H1 (cell line): ENCODE data around the gene CIRBP. TPM values are rescaled to one million over a fixed set of nuclear protein-coding genes. Genes with fewer than 3 reads are reported as not detected.

Experiments
- CTCF ChIA-PET: fragments of 300-600 bp; sonication (Branson Sonifier 250); formaldehyde crosslinking; loops from one replicate; lab custom pipeline; 2021; ENCODE audit not compliant: partially characterized antibody; lab: Charles Lee
- POLR2A ChIA-PET: fragments of 300-600 bp; sonication (Branson Sonifier 250); formaldehyde crosslinking; loops from one replicate; lab custom pipeline; 2021; ENCODE audit warnings: inconsistent platforms; ENCODE audit not compliant: partially characterized antibody; lab: Charles Lee
- DNase-seq, 2 experiments: peaks; one replicate each; pipeline versions ENCODE4 v3.0.0 to v3.0.0-alpha.2; 2010 to 2022; ENCODE audit warnings: low spot score in 2 of 2, low read depth in 1 of 2, mixed read lengths in 1 of 2
- FAIRE-seq: peaks from 2 replicates; lab custom pipeline; 2011; peaks lifted over from hg19 to GRCh38; lab: Jason Lieb, UNC
- H2AFZ ChIP-seq: 2 replicates; pipeline ENCODE4 v1.8.1; 2012; ENCODE audit warnings: low read length, inconsistent platforms
- H2AK5ac ChIP-seq: 2 replicates; pipeline ENCODE4 v1.6.1; 2013; ENCODE audit warnings: low read depth, low read length
- H2BK120ac ChIP-seq: replicated peaks from 2 replicates; pipeline ENCODE3; 2013; ENCODE audit warnings: low read depth, low read length, inconsistent platforms
- H2BK12ac ChIP-seq: 2 replicates; pipeline ENCODE4 v1.6.1; 2013; ENCODE audit warnings: low read depth, low read length
- H2BK15ac ChIP-seq: 2 replicates; pipeline ENCODE4 v1.6.1; 2013; ENCODE audit warnings: low read length
- H2BK20ac ChIP-seq: 2 replicates; pipeline ENCODE4 v1.6.1; 2013; ENCODE audit warnings: low read length
- H2BK5ac ChIP-seq: 2 replicates; pipeline ENCODE4 v1.6.1; 2013; ENCODE audit warnings: low read depth, low read length
- H3K14ac ChIP-seq: 2 replicates; pipeline ENCODE4 v1.6.1; 2013; ENCODE audit warnings: inconsistent platforms; ENCODE audit not compliant: insufficient read length
- H3K18ac ChIP-seq: 2 replicates; pipeline ENCODE4 v1.6.1; 2013; ENCODE audit warnings: low read length; ENCODE audit errors: extremely low read depth
- H3K23ac ChIP-seq: 2 replicates; pipeline ENCODE4 v1.6.1; 2013; ENCODE audit warnings: inconsistent platforms; ENCODE audit not compliant: insufficient read length
- H3K23me2 ChIP-seq: 2 replicates; pipeline ENCODE4 v1.6.1; 2013; ENCODE audit warnings: low read depth, low read length
- H3K27ac ChIP-seq: 2 replicates; pipeline ENCODE4 v1.6.1; 2011; ENCODE audit warnings: low read depth, low read length, inconsistent platforms
- H3K27me3 ChIP-seq, 4 experiments: replicated peaks in 1 of 4; 1 replicate in 1 of 4; 2 replicates in 3 of 4; pipeline versions ENCODE4 v1.6.1 to v1.8.1; 2011 to 2013; ENCODE audit warnings: low read length in 3 of 4, mild to moderate bottlenecking in 3 of 4, inconsistent platforms in 2 of 4, mixed read lengths in 2 of 4, moderate library complexity in 1 of 4; ENCODE audit not compliant: control insufficient read depth in 3 of 4, insufficient read depth in 3 of 4; ENCODE audit errors: extremely low read depth in 1 of 4
- H3K36me3 ChIP-seq, 4 experiments: 2 replicates each; pipeline versions ENCODE4 v1.6.1 to v1.8.1; 2011 to 2013; ENCODE audit warnings: mild to moderate bottlenecking in 4 of 4, low read length in 3 of 4, moderate library complexity in 2 of 4, control low read depth in 1 of 4, inconsistent platforms in 1 of 4; ENCODE audit not compliant: insufficient read depth in 4 of 4, control insufficient read depth in 2 of 4
- H3K4ac ChIP-seq: replicated peaks from 2 replicates; pipeline ENCODE3; 2013; ENCODE audit warnings: low read length, low read depth, mixed read lengths, inconsistent platforms; ENCODE audit not compliant: insufficient read length
- H3K4me1 ChIP-seq, 4 experiments: replicated peaks in 1 of 4; 1 replicate in 1 of 4; 2 replicates in 3 of 4; pipeline versions ENCODE4 v1.6.1 to v1.8.1; 2011 to 2013; ENCODE audit warnings: low read length in 3 of 4, inconsistent platforms in 2 of 4, mixed read lengths in 1 of 4; ENCODE audit not compliant: insufficient read depth in 4 of 4, control insufficient read depth in 3 of 4
- H3K4me2 ChIP-seq, 2 experiments: 2 replicates each; pipeline versions ENCODE4 v1.6.1 to v1.8.1; 2011 to 2013; ENCODE audit warnings: low read depth in 2 of 2, low read length in 2 of 2, control low read depth in 1 of 2, inconsistent platforms in 1 of 2, mild to moderate bottlenecking in 1 of 2; ENCODE audit not compliant: insufficient read depth in 1 of 2
- H3K4me3 ChIP-seq, 4 experiments: fragments of 200-600, 300-600 bp in 1 of 4; sonication (generic), shearing (Covaris generic), sonication (Bioruptor Twin) in 1 of 4; 2 replicates each; pipeline versions ENCODE4 v1.5.1 to v1.8.1; 2011 to 2016; ENCODE audit warnings: low read length in 4 of 4, low read depth in 3 of 4, control low read depth in 2 of 4, inconsistent platforms in 2 of 4, mild to moderate bottlenecking in 2 of 4, mixed read lengths in 1 of 4, moderate library complexity in 1 of 4; ENCODE audit not compliant: insufficient read depth in 2 of 4; ENCODE audit errors: extremely low read depth in 1 of 4
- H3K56ac ChIP-seq: replicated peaks from 2 replicates; pipeline ENCODE3; 2013; ENCODE audit warnings: low read depth, mild to moderate bottlenecking, mixed read lengths, low read length, inconsistent platforms; ENCODE audit not compliant: insufficient read length
- H3K79me1 ChIP-seq: 2 replicates; pipeline ENCODE4 v1.6.1; 2013; ENCODE audit warnings: low read depth, low read length, control low read depth
- H3K79me2 ChIP-seq, 2 experiments: 2 replicates each; pipeline versions ENCODE4 v1.6.1 to v1.8.1; 2012 to 2013; ENCODE audit warnings: low read length in 2 of 2, mild to moderate bottlenecking in 2 of 2, inconsistent platforms in 1 of 2; ENCODE audit not compliant: insufficient read depth in 2 of 2, control insufficient read depth in 1 of 2
- H3K9ac ChIP-seq, 4 experiments: replicated peaks in 1 of 4; 1 replicate in 1 of 4; 2 replicates in 3 of 4; pipeline versions ENCODE4 v1.6.1 to v1.8.1; 2011 to 2013; ENCODE audit warnings: low read depth in 3 of 4, low read length in 3 of 4, control low read depth in 2 of 4, mild to moderate bottlenecking in 2 of 4, moderate library complexity in 2 of 4, inconsistent platforms in 1 of 4; ENCODE audit errors: extremely low read depth in 1 of 4
- H3K9me3 ChIP-seq, 2 experiments: 2 replicates each; pipeline versions ENCODE4 v1.6.1 to v1.8.1; 2012 to 2013; ENCODE audit warnings: mild to moderate bottlenecking in 2 of 2, moderate library complexity in 2 of 2, control low read depth in 1 of 2, inconsistent platforms in 1 of 2, low read depth in 1 of 2, low read length in 1 of 2, mixed read lengths in 1 of 2; ENCODE audit not compliant: insufficient read depth in 2 of 2
- H4K20me1 ChIP-seq, 2 experiments: replicated peaks in 1 of 2; 2 replicates each; pipeline versions ENCODE3 to v1.8.1; 2011 to 2013; ENCODE audit warnings: inconsistent platforms in 2 of 2, low read length in 2 of 2, mild to moderate bottlenecking in 1 of 2; ENCODE audit not compliant: insufficient read depth in 2 of 2, control insufficient read depth in 1 of 2
- H4K5ac ChIP-seq: 2 replicates; pipeline ENCODE4 v1.6.1; 2013; ENCODE audit warnings: low read length, low read depth, mixed read lengths, inconsistent platforms; ENCODE audit not compliant: insufficient read length
- H4K8ac ChIP-seq: 2 replicates; pipeline ENCODE4 v1.8.0; 2013; ENCODE audit warnings: mild to moderate bottlenecking, moderate library complexity, low read length, inconsistent platforms; ENCODE audit not compliant: insufficient read depth; ENCODE audit errors: extremely low read depth
- H4K91ac ChIP-seq: replicated peaks from 2 replicates; pipeline ENCODE3; 2013; ENCODE audit warnings: low read length, mixed read lengths, inconsistent platforms; ENCODE audit not compliant: insufficient read length
- POLR2AphosphoS5 ChIP-seq: IDR thresholded peaks from 2 replicates; pipeline ENCODE4 v1.6.1; 2011; ENCODE audit warnings: low read depth, low read length
- WGBS, 2 experiments: shearing (Covaris generic) in 1 of 2; methylation state at CpG; one replicate each; pipeline versions ENCODE4 v1.1.6 to v1.1.7; 2013 to 2015; ENCODE audit warnings: low lambda C conversion rate in 2 of 2, mixed read lengths in 2 of 2, inconsistent platforms in 1 of 2, low coverage in 1 of 2, missing lambda C conversion rate in 1 of 2; ENCODE audit not compliant: insufficient replicate concordance in 2 of 2, insufficient coverage in 1 of 2, insufficient read length in 1 of 2; ENCODE audit errors: extremely low coverage in 1 of 2, missing lambda C conversion rate in 1 of 2; 5-methylcytosine and 5-hydroxymethylcytosine counted together
- polyA plus RNA-seq, 7 experiments: library from polyadenylated mRNA; depleted of rRNA in 3 of 7; stranded (reverse) in 5 of 7; unstranded in 2 of 7; fragments of >200 nt in 5 of 7; fragments of 200-250 nt in 2 of 7; gene quantifications; 1 replicate in 5 of 7; 2 replicates in 1 of 7; 4 replicates in 1 of 7; pipeline versions ENCODE4 v1.2.1 to v1.2.3, GENCODE V29; 2011 to 2013; ENCODE audit warnings: missing spikeins in 2 of 7, mixed read lengths in 2 of 7
- total RNA-seq: library from RNA; stranded (reverse); fragmentation: NEBNext Ultra II Directional; extraction: Animal tissue kit (Norgen Biotek cat#: 25700); gene quantifications from 2 replicates; pipeline ENCODE4 v1.2.1, GENCODE V29; 2021
- TF ChIP-seq, protein P1 (sequence below): IDR thresholded peaks from 2 replicates; pipeline ENCODE4 v1.6.1; 2012; ENCODE audit warnings: inconsistent platforms

The CIRBP gene
- total and polyA plus RNA-seq, 2 of the 8 experiments (the other 6 are each of a cell fraction or from before 2014, with no cell fraction given) = 175 to 199 TPM

GRCh38 chr19:1258163-1258492 lies 11.0 kb upstream of the CIRBP start:
- Histone ChIP-seq H3K9ac (no peak overlapping the region), H3K27ac (no peak overlapping the region), H3K79me2 (peaks cover 0 to 24% of the 10 kb centered on the region in 2 experiments; a peak in 2 of 4 replicates), H3K4ac (no peak overlapping the region), H2BK12ac (no peak overlapping the region), H3K4me1 (peaks cover 0 to 40% (median 27%) of the 10 kb centered on the region in 4 experiments; a peak in 6 of 7 replicates), H2BK120ac (no peak overlapping the region), H3K4me3 (no peak overlapping the region), H4K20me1 (peaks cover 17 to 28% of the 10 kb centered on the region in 2 experiments), H4K5ac (no peak overlapping the region), H3K36me3 (peaks cover 23 to 53% (median 33%) of the 10 kb centered on the region in 4 experiments), H2BK5ac (no peak overlapping the region), H2BK20ac (no peak overlapping the region), H3K18ac (no peak overlapping the region), H3K23me2 (peaks cover 18% of the 10 kb centered on the region; the same call in 1 of the 2 replicates), H2AK5ac (no peak overlapping the region), H3K23ac (no peak overlapping the region), H3K56ac (no peak overlapping the region), H2BK15ac (no peak overlapping the region), H3K79me1 (peaks cover 12% of the 10 kb centered on the region; the same call in 1 of the 2 replicates), H4K91ac (no peak overlapping the region), H3K27me3 (no peaks in the 10 kb centered on the region; a peak in 1 of 7 replicates), H3K14ac (no peak overlapping the region), H4K8ac (no peak overlapping the region), H2AFZ (no peak overlapping the region), H3K4me2 (no peak overlapping the region), H3K9me3 (no peaks in the 10 kb centered on the region)
- TF ChIP-seq, protein P1, sequence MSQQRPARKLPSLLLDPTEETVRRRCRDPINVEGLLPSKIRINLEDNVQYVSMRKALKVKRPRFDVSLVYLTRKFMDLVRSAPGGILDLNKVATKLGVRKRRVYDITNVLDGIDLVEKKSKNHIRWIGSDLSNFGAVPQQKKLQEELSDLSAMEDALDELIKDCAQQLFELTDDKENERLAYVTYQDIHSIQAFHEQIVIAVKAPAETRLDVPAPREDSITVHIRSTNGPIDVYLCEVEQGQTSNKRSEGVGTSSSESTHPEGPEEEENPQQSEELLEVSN = no peak
- TF ChIP-seq POLR2AphosphoS5 = peak; percentile 74; the same call in 1 of the 2 replicates
- POLR2A ChIA-PET = interaction anchor here (1.0 to 19.4 kb wide), 5 partner anchors 6 to 137 kb away, joined by 3 to 456 read pairs (median 331); partner anchors contain the start of genes ATP5F1D, CBARP, CIRBP and FAM174C
- no peak for FAIRE-seq
- DNase-seq = no peak
- CTCF ChIA-PET = interaction anchor here (6.0 to 15.9 kb wide), 2 partner anchors 9 to 14 kb away, joined by 42 to 212 read pairs; partner anchors contain the start of gene ATP5F1D
- WGBS, 2 experiments = 88% methylated on average over 8 of the region's 8 CpGs; no CpG with 5 or more reads in 1 of the 2 experiments
